ENCODE measurements around the gene RPS16. TPM values are rescaled to one million over a fixed set of nuclear protein-coding genes. Genes with fewer than 3 reads are reported as not detected.
A peak's percentile ranks its signal among the peaks of the same experiment; 100 is the strongest.

The RPS16 gene
- total and polyA plus RNA-seq, 2 experiments from 2014 or later = 207 to 1,901 TPM

- H3K9me3 Mint-ChIP-seq = no peaks in the 10 kb centered on the region
- peak within 1 kb of the TSS; percentile 96 for H3K4me3 Mint-ChIP-seq
Observed at GRCh38 chr19:39480337-39481228, 44.8 kb upstream of the RPS16 start, which contains the start of gene TIMM50. Gene TIMM50, plus strand, starts transcription at chr19:39480838. Its CDS starts 16 bp downstream, at chr19:39480854.

More at GRCh38 chr19:39480337-39481228, 44.8 kb upstream of the RPS16 start, which contains the start of gene TIMM50:
- Histone ChIP-seq H3K27me3 (ENCODE audit: insufficient read depth) (no peaks in the 10 kb centered on the region), H3K9me2 (ENCODE audit: insufficient read depth) (no peaks in the 10 kb centered on the region), H3F3A (replicated peaks; ENCODE audit: low read depth) (peaks cover 23% of the 10 kb centered on the region), H3K27ac (ENCODE audit: low read depth) (peak within 1 kb of the TSS; percentile 98), H3K4me3 (peak within 1 kb of the TSS; percentile 98), H2AFZ (peak within 1 kb of the TSS; percentile 44; the same call in 1 of the 2 replicates), H4K20me1 (replicated peaks; ENCODE audit: insufficient read depth) (peaks cover 5% of the 10 kb centered on the region), H3K79me2 (replicated peaks; ENCODE audit: insufficient read depth) (peaks cover 26% of the 10 kb centered on the region), H3K4me1 (ENCODE audit: insufficient read depth) (peaks cover 12% of the 10 kb centered on the region), H3K36me3 (ENCODE audit: insufficient read depth) (peaks cover 12% of the 10 kb centered on the region; the same call in 1 of the 2 replicates), H3K4me2 (peak within 1 kb of the TSS; percentile 100)
- ATAC-seq (peak; percentile 92), DNase-seq (ENCODE audit: low spot score) (peak; percentile 100)
- Mint-ChIP-seq H3K27me3 (ENCODE audit: insufficient read depth, low read depth, poor library complexity) (peaks cover 10% of the 10 kb centered on the region), H3K27ac (peak within 1 kb of the TSS; percentile 98), H3K4me1 (peaks cover 18% of the 10 kb centered on the region), H3K36me3 (ENCODE audit: low read depth) (peaks cover 51% of the 10 kb centered on the region)
- TF ChIP-seq ZNF114 (CRISPR knock-in tag; IDR thresholded peaks at IDR 0.05) (no peak), REST (IDR thresholded peaks at IDR 0.05; ENCODE audit: unreplicated experiment) (peak; percentile 12), ETS1 (IDR thresholded peaks at IDR 0.05) (no peak; the same call in 1 of the 2 replicates), EZH2phosphoT487 (IDR thresholded peaks at IDR 0.05; ENCODE audit: unreplicated experiment) (no peak), EZH2 (IDR thresholded peaks at IDR 0.05; ENCODE audit: low read depth, unreplicated experiment) (no peak), CTCF (conservative IDR thresholded peaks at IDR 0.05; ENCODE audit: low read depth in 2 of 2) (no peak; a peak in 1 of 4 replicates), CREB1 (CRISPR knock-in tag; IDR thresholded peaks at IDR 0.05; ENCODE audit: low read depth) (peak; percentile 90), STAT1 (IDR thresholded peaks at IDR 0.05; ENCODE audit: unreplicated experiment) (no peak), NANOG (IDR thresholded peaks at IDR 0.05; ENCODE audit: borderline replicate concordance) (no peak), JUNB (IDR thresholded peaks at IDR 0.05; ENCODE audit: unreplicated experiment) (no peak), ZNF331 (CRISPR knock-in tag; IDR thresholded peaks at IDR 0.05; ENCODE audit: low read depth) (no peak), POLR2AphosphoS5 (IDR thresholded peaks at IDR 0.05; ENCODE audit: low read depth) (peak; percentile 85), ZNF462 (CRISPR knock-in tag; IDR thresholded peaks at IDR 0.05) (no peak)

Measured in GM23338 (cell line).